ENCODE results near the gene UBASH3B. TPM values are rescaled to one million over a fixed set of nuclear protein-coding genes. Genes with fewer than 3 reads are reported as not detected.

The UBASH3B gene
- total RNA-seq, 1 donor: 23.2 TPM

DNA sequence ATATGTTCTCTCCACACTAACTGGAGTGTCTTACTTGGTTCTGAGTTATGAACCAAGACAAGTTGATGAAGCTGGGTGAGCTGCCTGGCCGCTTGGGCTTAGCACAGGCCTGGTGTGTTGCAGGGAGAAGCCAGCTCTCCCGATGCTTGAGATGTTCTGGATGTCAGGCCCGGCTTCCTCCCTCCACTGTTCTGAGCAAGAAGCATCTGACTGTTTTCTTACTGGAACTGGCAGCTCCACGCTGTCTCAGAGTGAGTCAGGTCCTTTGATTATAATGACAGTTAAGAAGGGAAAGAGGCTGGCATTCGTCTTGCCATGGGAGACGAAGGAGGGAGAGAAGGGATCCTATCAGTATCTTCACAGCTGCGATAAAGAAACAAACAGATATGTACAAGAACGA is 136.3 kb downstream of the UBASH3B start:
- H3K4me3 ChIP-seq (ENCODE audit: low read depth, low read length): no peak overlapping the region
- DNase-seq (ENCODE audit: low read depth): peak; percentile 67
- TF ChIP-seq, protein P1, sequence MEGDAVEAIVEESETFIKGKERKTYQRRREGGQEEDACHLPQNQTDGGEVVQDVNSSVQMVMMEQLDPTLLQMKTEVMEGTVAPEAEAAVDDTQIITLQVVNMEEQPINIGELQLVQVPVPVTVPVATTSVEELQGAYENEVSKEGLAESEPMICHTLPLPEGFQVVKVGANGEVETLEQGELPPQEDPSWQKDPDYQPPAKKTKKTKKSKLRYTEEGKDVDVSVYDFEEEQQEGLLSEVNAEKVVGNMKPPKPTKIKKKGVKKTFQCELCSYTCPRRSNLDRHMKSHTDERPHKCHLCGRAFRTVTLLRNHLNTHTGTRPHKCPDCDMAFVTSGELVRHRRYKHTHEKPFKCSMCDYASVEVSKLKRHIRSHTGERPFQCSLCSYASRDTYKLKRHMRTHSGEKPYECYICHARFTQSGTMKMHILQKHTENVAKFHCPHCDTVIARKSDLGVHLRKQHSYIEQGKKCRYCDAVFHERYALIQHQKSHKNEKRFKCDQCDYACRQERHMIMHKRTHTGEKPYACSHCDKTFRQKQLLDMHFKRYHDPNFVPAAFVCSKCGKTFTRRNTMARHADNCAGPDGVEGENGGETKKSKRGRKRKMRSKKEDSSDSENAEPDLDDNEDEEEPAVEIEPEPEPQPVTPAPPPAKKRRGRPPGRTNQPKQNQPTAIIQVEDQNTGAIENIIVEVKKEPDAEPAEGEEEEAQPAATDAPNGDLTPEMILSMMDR (IDR thresholded peaks at IDR 0.05; ENCODE audit: insufficient read depth, low read length): no peak

DNA sequence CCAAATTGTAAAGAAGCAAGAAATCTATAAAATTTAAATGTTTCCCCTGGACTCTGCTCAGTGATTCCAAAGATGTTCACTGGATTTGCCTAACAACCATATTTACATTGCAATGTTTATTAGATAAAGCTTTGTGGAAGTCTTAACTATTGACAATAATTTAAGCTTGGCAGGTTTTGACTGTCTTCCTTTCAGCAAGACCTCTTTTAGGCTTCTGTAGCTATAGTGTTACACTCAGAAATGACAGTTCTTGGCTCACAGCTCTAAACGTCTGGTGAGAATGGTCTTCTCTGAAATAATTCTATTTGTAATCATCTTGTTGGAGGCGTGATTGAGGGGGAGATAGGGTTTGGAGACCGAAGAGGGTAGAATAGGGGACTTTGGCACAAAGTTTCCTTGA is 138.0 kb downstream of the UBASH3B start:
- no peak for DNase-seq (ENCODE audit: low read depth)
- TF ChIP-seq, protein P1 (IDR thresholded peaks at IDR 0.05; ENCODE audit: insufficient read depth, low read length): no peak
- H3K4me3 ChIP-seq (ENCODE audit: low read depth, low read length): no peak overlapping the region

DNA sequence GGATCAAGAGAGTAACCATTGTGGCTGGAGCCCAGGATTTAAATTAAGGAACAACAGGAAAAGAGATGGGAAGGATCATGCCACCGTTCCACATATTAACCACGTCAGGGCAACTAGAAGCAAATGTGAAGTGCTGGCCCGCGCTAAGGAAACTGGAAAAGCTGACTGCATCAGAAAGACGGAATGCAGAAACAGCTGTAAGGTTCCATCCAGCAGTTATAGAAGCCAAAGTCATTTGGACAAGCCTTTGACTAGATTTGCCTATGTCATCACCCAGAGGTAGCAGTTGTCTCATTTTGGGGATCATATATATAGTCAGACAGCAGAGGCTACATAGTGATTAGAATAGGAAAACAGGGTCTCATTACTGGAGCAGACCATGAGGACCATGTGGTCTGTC is 139.8 kb downstream of the UBASH3B start:
- TF ChIP-seq, protein P1 (IDR thresholded peaks at IDR 0.05; ENCODE audit: insufficient read depth, low read length): no peak
- no peak overlapping the region for H3K4me3 ChIP-seq (ENCODE audit: low read depth, low read length)
- no peak for DNase-seq (ENCODE audit: low read depth)

DNA sequence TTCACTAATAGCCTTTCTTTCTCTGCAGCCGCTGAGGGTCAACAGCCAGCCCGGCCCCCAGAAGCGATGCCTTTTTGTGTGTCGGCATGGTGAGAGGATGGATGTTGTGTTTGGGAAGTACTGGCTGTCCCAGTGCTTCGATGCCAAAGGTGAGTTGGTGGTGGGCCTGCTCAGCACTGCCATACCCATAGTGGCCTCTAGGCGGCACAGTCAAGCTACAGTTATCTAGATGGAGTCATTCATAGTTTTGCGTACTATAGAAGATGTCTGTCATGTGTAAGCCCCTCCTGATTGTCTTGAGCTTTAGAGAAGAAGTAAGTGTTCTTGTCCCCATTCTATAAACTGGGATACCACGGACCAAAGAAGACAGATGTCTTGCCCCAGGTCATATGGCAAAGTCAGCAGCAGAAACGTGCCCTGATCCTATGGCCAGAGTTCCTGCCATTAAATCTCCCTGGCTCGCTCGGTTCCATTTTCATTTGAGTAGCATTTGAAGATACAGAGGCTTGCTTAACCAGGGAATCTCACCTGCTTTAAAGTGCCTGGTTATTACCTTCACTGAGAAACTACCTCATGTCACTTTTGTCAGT is 140.7 kb downstream of the UBASH3B start:
- H3K4me3 ChIP-seq (ENCODE audit: low read depth, low read length): no peak overlapping the region
- TF ChIP-seq, protein P1 (IDR thresholded peaks at IDR 0.05; ENCODE audit: insufficient read depth, low read length): peak; percentile 90
- DNase-seq (ENCODE audit: low read depth): peak; percentile 43

DNA sequence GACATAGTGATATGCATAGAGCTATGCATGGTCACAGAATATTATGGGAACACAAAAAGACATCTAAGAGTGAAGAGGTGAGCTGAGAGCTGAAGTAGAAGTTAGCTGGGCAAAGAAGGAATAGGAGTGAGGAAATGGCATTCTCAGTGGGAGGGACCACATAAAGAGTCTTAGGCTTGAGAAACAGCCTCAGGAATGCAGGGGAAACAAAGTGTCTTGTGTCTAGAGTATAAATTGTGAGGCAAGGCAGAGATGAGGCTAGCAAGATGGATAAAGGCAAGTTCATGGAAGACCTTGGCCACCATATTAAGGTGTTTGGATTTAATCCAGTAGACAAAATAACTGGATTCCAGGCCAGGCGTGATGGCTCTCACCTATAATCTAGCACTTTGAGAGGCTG is 142.1 kb downstream of the UBASH3B start:
- no peak for DNase-seq (ENCODE audit: low read depth)
- H3K4me3 ChIP-seq (ENCODE audit: low read depth, low read length): no peak overlapping the region
- TF ChIP-seq, protein P1 (IDR thresholded peaks at IDR 0.05; ENCODE audit: insufficient read depth, low read length): no peak

DNA sequence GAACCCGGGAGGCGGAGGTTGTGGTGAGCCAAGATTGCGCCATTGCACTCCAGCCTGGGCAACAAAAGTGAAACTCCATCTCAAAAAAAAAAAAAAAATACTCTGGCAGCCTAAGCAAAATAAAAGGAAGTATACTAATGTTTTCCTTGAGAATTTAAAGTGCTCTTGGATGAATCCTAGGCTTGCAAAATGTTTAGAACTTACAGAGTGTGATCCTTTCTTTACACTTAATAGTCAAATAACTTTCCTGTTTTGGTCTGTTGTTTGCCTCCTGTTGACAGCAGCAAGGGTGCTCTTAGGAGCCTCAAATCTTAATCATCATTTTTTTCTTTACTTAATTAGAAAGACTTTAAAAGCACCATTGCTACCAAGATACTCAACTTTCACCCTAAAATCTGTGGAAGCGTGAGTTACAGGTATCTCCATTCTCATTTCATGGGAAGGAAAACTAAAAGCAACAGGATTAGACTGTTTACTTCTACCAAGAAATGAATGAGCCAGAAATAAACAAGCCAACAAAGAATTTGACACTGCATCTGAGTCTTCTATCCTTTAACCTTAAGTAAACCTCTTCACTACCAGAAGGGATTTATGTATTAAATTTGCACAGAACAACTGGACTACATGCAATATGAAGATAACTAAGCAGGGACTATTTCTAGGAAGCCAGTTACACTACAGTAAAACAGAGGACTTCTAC is 144.0 kb downstream of the UBASH3B start:
- TF ChIP-seq, protein P1 (IDR thresholded peaks at IDR 0.05; ENCODE audit: insufficient read depth, low read length): no peak
- no peak for DNase-seq (ENCODE audit: low read depth)
- no peak overlapping the region for H3K4me3 ChIP-seq (ENCODE audit: low read depth, low read length)
